HUDEP-2 (cell line): ENCODE measurements around the gene RAB3D.
A peak's percentile ranks its signal among the peaks of the same experiment; 100 is the strongest.
"Not testable (repeated sequence)": the region's sequence is repeated elsewhere in the genome, so short reads cannot be mapped to it uniquely, and the experiment has no call there.

ENCODE experiments used
- DNase-seq, 76 experiments: peaks; one replicate each; lab custom pipeline; 2025; ENCODE audit not compliant: unreplicated experiment in 76 of 76; lab: John Stamatoyannopoulos, UW

The RAB3D gene

DNA sequence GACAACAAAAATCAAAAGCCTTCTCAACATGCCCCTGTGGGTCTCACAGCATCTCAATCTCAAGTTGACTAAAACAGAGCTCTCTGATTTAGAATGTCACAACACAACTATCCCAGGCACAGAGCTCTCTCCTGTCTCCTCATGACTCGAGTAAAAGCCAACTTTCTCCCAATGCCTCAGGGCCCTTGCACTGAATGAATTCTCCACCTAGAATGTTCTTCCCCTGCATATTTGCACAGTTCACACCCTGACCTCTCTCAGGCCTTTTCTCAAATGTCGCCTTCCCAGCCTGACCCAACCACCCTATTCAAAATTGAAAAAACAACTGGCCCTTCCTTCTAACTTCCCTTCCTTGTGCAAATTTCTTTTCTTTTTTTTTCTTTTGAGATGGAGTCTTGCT, 31.3 kb upstream of the RAB3D start:
- no peak for DNase-seq

DNA sequence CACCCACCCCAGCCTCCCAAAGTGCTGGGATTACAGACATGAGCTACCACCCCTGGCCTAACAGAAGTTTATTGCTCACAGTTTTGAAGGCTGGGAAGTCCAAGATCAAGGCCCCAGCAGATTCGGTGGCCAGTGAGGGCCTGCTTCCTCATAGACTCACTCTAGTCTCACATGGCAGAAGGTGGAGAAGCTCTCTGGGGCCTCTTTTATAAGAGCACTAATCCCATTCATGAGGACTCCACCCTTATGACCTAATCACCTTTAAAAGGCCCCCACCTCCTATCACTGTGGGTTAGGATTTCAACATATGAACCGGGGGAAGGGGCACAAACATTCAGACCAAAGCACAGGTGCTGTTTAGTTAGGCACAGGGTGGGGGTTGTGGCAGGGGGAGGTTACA, 28.1 kb upstream of the RAB3D start:
- DNase-seq = no peak

DNA sequence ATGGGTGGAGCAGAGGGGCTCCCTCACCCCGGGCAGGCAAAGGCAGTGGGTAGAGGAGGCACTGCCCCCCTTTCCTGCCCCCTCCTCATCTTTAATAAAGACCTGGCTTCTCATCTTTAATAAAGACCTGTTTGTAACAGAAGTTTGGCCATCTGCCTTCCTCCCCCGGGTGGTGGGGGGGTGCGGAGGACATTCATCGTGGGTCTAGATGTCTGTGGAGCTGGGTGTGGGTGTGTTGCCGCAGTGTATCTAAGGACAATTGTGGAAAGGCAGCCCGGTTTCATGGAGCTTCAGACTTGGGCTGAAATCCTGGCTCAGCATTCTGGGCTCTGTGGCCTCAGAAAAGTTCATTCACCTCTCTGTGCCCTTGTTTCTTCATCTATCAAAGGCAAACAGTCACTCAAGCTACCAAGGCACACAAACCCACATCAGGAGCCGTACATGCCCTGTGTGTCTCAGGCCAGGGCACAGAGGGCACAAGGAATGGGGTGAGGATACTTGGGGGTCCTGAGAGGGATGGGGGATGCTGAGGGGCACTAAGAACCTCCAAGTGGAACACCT, 26.2 kb upstream of the RAB3D start:
- DNase-seq = no peak

DNA sequence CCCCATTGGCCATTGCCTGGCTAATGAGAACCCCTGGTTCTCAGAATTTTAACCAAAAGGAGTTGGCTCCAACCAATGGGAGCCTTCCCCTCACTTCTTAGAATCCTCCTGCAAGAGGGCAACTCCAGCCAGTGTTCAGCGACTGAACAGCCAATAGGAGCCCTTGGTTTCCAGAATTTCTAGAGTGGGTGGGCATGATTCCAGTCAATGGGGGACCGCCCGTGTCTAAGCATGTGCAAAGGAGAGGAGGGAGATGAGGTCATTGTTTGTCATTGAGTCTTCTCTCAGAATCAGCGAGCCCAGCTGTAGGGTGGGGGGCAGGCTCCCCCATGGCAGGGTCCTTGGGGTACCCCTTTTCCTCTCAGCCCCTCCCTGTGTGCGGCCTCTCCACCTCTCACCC, 25.5 kb upstream of the RAB3D start:
- DNase-seq = no peak

DNA sequence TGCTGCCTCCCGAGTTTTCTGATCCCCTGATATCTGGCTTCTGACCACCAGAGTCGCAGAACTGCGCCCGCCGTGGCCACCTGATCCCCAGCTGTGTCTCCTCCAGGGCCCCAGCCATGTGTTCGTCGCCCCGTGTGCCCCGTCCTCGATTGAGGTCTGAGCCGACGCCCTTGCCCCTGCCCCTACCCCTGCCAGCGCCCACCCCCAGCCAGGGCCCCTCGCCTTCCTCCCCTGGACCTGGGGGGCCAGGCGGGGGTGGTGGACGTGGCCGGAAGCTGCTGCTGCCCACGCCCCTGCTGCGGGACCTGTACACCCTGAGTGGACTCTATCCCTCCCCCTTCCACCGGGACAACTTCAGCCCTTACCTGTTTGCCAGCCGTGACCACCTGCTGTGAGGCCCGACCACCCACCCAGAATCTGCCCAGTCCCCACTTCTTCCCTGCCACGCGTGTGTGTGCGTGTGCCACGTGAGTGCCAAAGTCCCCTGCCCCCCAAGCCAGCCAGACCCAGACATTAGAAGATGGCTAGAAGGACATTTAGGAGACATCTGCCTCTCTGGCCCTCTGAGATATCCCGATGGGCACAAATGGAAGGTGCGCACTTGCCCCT, 24.9 kb upstream of the RAB3D start:
- DNase-seq = no peak

DNA sequence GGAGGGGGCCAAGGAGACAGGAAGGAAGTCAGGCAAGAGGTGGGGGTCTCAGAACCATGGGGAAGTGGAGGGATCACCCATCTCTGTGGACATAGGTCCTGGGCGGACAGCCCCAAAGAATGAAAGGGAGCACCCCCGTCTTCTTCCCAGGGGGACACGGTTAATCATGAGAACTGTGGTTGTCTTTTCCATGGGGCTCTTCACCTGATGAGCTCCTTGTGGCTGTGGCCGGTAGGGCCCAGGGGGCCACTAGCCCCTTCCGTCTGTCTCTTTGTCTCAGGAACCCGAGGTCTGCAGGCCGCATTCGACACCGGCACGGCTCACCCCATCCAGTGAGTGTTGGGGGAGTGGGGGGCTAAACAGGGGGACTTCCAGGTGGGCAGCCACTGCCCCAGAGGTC, 24.4 kb upstream of the RAB3D start:
- no peak for DNase-seq

DNA sequence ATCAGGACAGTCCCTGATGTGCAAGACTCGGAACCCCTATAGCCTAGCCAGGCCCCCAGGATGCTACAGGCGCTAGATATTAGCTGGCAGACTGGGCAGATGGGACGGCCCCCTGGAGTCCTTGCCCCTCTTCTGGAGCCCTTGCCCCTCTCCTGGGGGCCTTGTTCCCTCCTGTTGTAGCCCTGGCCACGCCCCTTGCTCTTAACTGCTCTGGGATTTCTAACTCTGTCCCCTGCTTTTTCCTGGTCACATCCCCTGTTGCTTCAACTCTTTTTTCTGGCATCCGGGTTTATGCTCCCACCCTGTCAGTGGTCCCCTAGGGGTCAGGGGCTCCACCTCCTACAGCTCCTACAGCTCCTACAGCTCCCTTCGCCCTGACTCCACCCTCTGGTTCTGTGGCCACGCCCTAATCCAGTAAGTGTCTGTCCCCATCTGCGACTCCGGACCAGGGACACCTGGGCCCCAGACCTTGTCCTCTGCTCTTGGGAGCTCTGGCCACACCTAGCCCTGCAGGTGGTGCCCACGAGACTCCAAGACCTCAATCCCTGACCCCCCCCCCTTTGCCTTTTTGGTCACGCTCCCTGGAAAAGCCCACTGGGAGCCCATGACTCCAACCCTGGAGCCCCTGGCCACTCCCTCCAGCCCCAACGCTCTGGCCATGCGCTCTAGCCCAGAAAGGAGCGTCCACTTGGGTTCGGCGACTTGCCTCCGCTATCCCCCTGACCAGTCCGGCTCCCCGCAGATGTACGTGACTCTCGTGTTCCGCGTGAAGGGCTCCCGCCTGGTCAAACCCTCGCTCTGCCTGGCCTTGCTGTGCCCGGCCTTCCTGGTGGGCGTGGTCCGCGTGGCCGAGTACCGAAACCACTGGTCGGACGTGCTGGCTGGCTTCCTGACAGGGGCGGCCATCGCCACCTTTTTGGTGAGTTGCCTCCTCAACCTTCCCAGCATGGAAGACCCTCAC, 22.6 kb upstream of the RAB3D start:
- DNase-seq = no peak

DNA sequence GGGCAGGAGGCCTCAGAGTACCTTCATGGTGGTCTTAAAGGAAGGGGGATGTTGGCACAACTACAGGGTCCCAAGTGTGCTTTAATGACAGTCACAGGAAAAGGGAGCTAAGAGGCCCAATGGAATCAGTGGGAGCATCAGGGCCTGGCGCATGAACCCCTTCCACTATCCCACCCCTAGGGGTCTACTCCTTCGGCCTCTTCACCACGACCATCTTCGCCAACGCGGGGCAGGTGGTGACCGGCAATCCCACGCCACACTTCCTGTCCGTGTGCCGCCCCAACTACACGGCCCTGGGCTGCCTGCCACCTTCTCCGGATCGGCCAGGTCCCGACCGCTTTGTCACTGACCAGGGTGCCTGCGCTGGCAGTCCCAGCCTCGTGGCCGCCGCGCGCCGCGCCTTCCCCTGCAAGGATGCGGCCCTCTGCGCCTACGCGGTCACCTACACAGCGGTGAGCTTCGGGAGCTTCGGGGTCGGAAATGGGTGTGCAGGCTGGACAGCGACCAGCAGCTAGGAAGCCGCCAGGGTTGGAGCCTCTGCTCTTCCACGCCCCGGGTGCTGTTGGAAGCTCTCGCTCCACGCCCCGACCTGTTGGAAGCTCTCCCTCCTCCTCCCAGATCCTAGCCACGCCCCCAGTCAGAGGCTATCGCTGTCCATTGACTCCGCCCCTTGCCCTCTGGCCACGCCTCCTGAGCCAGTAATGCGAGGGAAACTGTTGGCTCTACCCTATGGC, 21.7 kb upstream of the RAB3D start:
- DNase-seq = peak in 58 of 76 experiments; percentile 14 to 87 (median 59)

DNA sequence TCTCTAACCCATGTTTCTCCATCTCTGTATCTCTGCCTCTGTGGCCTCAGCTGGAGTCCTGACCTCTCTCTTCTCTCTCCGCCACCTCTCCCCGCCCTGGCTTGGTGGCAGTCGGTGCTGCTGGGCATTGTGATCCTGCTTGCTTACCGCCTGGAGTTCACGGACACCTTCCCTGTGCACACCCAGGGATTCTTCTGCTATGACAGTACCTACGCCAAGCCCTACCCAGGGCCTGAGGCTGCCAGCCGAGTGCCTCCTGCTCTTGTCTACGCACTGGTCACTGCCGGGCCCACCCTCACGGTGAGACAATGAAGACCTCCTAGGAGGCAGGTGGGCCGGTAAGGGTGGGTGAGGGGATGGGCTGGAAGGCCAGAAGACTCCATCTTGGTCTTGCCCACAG, 20.0 kb upstream of the RAB3D start:
- DNase-seq = no peak

DNA sequence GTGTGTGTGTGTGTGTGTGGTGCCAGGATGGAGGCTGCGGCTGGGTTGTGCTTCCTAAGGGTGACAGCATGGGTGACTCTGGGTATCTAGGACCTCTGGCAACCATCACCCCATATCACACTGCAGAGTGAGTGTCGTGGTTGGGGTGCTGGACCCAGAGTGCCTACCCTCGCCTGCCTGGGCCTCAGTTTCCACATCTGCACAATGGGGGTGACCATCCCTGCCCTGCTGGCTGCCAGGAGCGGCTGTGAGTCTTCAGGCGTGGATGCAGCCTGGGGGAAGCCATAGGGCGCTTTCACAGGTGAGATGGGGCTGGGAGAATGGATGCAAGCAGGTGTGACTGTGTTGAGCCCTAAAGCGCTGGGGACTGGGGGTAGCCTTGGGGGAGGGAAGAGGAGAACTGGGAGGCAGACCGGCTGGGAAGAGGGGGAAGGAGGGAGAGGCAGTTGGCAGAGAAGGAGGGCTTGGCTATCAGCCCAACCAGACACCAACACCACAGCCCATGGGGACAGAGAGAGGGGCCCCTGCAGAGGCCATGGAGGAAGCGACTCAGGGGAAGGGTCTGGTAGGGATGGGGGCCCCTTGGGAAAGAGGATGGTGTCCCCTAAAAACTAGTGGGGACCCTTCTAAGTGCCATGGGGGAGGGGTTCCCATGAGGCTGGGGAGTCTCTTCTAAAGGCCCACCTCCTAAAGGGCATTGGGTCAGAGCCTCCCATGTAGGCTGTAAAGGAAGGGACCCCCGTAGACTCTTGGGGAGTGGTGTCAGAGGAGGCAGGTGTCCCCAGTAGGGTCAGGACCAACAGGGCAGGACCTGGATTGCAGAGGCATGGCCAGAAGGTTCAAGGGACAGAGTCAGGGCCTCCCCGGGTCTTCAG, 17.5 kb upstream of the RAB3D start:
- DNase-seq = no peak

DNA sequence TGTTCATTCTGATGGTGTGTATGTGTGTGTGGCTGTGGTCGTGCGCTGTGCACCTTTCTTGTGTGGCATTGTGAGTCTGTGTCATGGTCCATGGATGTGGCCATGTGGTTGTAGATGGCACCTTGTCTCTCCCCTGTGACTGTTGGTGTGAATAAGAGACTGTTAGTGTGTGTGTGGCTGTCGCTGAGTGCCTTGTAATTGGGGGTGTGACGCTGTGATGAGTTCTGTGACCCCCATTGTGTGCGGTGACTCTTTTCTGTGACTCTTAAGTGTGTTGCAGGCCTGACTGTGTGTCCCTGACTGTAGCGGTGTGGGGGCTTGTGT, 16.6 kb upstream of the RAB3D start:
- no peak for DNase-seq

DNA sequence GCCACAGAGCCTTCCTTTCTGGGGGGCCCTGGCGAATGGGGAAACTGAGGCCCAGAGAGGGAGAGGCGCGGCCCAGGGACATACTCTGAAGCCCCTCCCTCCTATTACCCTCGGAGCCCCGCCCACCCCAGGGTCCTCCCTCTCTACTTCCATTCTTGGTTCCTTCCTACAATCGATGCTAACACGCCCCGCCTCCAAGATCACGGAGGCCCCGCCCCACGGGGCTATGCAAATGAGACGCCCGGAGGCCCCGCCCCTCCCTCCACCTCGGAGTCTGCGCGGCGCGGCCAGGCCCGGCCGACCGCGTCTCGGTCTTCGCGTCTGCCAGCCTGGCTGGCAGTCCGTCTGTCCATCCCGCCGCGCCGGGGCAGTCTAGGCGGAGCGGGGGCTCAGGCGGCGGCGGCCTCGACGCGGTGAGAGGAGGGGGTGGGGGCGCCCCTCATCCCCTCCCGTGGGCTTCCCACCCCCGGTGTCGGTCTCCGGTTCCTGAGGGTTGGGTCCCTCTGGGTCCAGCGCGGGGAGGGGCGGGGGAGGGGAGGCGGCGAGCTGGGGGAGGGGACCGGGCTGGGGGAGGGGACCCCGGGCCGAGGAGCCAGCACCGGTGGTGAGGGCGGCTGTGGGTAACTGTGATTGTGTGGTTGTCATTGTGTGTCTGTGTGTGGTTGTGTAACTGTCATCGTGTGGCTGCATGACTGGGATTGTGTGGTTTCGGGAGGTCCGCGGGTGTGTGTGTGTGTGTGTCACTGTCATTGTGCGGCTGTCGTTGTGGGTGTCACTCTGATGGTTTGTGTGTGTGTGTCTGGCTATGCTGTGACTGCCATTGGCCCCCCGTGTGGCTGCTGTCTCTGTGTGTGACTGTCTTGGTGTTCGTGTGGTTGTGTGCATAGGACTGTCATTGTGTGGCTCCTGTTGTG, 16.0 kb upstream of the RAB3D start, which contains the start of gene PLPPR2:
PLPPR2 (plus strand) TSS at position 273 of the 914 bp plus-strand sequence. CDS start 2,242 bp downstream, outside the sequence.
- peak in 73 of 76 experiments; percentile 36 to 93 (median 81) for DNase-seq

DNA sequence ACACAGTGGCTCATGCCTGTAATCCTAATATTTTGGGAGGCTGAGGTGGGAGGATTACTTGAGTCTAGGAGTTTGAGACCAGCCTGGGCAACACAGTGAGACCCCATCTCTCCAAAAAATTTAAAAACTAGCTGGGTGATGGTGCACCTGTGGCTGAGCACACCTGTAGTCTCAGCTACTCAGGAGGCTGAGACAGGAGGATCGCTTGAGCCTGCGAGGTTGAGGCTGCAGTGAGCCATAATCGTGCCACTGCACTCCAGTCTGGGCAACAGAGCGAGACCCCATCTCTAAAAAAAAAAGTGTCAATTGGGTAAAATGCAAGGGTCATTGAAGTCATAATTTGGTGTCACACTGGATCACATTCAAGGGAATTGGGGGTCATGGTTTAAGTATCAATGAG, 14.6 kb upstream of the RAB3D start:
- not testable (repeated sequence) for DNase-seq

DNA sequence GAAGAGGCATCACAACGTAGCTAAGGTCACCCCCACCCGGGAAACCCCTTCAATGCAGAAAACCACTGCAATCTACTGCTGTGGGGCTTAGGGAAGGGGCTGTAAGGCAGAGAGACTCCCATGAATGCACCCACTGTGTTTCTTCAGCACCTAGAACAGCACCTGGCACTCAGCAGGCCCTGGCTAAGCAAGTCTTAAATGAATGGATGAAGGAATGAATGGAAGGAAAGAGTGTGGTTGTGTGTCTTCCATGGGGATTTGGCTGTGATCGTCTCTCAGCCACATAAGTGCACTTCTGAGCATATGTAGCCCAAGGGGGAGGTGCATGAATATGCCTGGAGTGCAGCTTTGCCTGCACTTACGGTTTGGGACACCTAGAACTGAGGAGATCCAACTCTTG, 9.7 kb upstream of the RAB3D start:
- no peak for DNase-seq

DNA sequence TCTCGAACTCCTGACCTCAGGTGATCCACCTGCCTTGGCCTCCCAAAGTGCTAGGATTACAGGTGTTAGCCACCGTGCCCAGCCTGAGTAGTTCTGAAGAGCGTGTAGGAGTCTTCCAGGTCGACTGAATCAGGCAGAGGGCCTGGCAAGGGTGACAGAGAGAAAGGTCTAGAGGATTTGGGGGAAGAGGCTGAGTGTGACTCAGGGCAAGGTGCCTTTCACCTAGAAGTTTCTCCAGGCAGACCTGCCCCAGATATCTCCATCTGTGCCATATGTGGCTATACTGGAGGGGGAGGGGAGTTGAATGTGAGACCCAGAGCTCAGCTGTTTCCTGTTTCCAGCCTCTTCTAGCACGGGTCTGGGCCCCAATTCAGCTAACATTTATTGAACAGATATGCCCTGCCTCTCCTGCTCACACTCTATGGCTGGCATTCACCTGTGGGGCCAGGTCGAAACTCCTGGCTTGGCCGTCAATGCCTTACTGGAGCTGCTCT, 8.1 kb upstream of the RAB3D start:
- DNase-seq = no peak

DNA sequence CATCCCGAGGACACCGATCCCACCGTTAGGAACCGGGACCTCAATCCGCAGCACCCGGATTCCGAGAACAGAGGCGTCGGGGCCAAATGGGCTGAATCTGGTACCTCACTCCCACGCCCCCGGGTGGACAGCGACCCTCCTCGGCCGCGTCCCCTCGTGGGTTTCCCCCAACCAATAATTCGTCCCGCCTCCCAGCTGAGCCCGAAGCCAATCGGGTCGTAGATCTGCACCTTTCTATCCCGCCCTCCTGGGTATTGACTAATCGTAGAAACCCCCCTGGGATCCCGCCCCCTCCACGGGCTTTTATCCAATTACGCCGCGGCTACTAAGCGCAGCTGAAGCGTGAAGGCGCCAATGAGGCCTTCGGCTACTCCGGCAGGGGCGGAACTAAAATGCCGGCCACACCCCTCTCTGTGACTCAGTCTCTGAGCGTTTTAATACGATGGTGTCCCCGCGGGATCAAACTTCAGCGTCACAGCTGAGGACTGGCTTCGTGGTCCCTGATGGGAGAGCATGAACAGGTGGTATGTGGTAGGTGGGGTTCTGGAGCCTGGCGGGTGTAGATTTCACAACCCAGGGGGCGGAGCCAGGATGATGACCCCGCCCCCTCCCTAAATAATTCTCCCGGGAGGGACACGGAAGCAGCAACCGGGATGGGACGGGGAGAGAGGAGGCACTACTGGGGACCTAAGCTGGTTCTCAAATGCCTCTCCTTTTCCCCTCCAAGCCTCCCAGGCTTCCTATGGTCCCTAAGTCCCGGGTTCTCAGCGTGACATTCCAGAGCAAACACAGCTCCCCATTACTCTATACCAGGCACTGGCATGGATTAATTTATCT, 6.9 kb upstream of the RAB3D start, which contains the start of the genes CCDC159 and TMEM205:
CCDC159 (plus strand) TSS at position 416 of the 837 bp plus-strand sequence; CDS start at position 504, 88 bp downstream.
TMEM205 (minus strand) TSS at position 165 of the 837 bp plus-strand sequence. CDS start 649 bp downstream, outside the sequence.
- peak in 75 of 76 experiments; percentile 76 to 100 (median 99) for DNase-seq

DNA sequence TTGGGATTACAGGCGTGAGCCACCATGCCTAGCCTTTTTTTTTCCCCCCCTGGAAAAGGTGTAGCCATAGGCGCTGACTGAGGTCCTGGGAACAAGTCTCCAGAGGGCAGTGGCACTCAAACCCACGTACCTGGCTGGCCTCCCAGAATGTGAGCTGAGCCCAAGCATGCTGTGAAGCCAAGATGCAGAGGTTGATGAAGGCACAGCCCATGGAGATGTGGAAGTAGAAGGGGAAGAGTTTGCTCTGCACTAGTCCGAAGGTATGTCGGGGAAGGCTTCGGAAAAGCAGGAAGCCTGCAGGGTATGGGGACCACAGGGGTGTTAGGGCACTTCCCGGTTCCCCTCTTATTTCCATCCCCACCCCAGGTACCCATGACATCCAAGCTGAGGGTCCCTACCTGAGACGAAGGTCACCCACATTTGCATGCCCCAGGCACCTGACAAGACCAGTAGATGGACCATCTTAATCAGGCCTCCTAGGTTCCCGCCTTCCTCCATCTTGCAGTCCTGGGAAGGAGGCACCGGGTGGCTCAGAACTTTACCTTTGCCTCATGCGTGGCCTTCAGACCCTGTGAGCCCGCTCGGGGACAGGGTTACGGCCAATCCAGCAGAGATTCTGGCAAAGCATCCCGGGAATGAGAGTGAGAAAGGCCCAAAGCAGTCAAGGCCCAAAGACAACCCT, 5.8 kb upstream of the RAB3D start:
- DNase-seq = peak in 1 of 76 experiments; percentile 10
